Measurements from ENCODE around the gene ERBB4. TPM values are rescaled to one million over a fixed set of nuclear protein-coding genes. Genes with fewer than 3 reads are reported as not detected.

The ERBB4 gene
- total RNA-seq, 2 experiments from 2014 or later = not detected

DNA sequence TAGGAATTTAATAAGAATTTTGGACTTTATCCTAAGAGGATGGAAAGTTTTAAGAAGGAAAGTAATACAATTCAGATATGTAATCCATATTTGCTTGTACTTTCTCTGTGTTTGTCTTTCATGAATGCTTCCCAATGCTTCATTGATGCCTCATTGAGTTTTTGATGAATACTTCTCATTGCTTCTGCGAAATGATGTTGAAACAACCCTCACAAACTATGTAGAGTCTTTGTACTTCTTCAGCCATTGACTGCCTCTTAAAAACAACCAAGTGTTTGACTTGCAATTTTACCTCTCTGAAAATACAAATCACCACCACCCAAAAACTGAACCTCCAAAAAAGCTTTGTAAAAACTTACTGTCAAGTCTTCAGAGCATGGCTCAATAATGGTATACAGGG lies 424.1 kb downstream of the ERBB4 start:
- TF ChIP-seq, protein P1, sequence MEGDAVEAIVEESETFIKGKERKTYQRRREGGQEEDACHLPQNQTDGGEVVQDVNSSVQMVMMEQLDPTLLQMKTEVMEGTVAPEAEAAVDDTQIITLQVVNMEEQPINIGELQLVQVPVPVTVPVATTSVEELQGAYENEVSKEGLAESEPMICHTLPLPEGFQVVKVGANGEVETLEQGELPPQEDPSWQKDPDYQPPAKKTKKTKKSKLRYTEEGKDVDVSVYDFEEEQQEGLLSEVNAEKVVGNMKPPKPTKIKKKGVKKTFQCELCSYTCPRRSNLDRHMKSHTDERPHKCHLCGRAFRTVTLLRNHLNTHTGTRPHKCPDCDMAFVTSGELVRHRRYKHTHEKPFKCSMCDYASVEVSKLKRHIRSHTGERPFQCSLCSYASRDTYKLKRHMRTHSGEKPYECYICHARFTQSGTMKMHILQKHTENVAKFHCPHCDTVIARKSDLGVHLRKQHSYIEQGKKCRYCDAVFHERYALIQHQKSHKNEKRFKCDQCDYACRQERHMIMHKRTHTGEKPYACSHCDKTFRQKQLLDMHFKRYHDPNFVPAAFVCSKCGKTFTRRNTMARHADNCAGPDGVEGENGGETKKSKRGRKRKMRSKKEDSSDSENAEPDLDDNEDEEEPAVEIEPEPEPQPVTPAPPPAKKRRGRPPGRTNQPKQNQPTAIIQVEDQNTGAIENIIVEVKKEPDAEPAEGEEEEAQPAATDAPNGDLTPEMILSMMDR (IDR thresholded peaks at IDR 0.05) = no peak
- POLR2A ChIA-PET = no interaction called here
- Histone ChIP-seq H3K36me3 (ENCODE audit: insufficient read depth, low read length) (no peaks in the 10 kb centered on the region), H3K27me3 (ENCODE audit: control insufficient read depth in 1 of 2, insufficient read depth in 2 of 2, low read length in 2 of 2) (no peaks in the 10 kb centered on the region), H3K4me3 (ENCODE audit: low read length) (no peak overlapping the region), H3K4me1 (ENCODE audit: insufficient read depth, low read length) (no peaks in the 10 kb centered on the region), H3K27ac (ENCODE audit: low read depth in 1 of 2, low read length in 2 of 2) (no peak overlapping the region), H3K9me3 (ENCODE audit: control insufficient read depth in 1 of 2, insufficient read depth in 1 of 2, low read length in 2 of 2) (peaks cover 0 to 5% of the 10 kb centered on the region in 2 experiments)
- H3K36me3 Mint-ChIP-seq (ENCODE audit: low read depth) = no peaks in the 10 kb centered on the region
- CTCF ChIA-PET = no interaction called here
- DNase-seq (no peak), ATAC-seq (ENCODE audit: poor library complexity) (no peak)
- no peaks in the 10 kb centered on the region for H3K27me3 Mint-ChIP-seq
- H3K4me1 Mint-ChIP-seq (ENCODE audit: low read depth) = no peaks in the 10 kb centered on the region
- H3K27ac Mint-ChIP-seq = no peak overlapping the region
- intact Hi-C loops (cut with DNase I, micrococcal nuclease) = no loop called here
- no peak overlapping the region for H3K4me3 Mint-ChIP-seq
- no peaks in the 10 kb centered on the region for H3K9me3 Mint-ChIP-seq

DNA sequence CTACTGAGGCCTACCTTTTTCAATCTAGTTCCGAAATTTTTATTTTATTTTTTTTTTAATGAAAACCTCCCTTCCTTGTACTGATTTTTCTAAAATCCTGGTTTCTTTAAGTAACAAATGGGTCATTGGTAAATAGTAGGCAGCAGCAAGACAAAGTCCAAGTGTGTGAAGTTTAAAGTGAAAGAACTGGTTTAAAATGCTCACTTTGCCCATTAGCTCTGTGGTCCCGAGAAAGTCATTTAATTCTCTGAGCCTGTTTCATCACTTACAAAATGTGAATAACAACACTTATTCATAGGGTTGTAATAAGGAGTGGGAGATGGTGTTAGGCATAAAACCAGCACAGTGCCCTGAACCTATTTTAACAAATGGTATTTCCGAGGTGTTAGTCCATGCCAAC lies 426.2 kb downstream of the ERBB4 start:
- Histone ChIP-seq H3K27ac (ENCODE audit: low read depth in 1 of 2, low read length in 2 of 2) (no peak overlapping the region), H3K27me3 (ENCODE audit: control insufficient read depth in 1 of 2, insufficient read depth in 2 of 2, low read length in 2 of 2) (no peaks in the 10 kb centered on the region), H3K36me3 (ENCODE audit: insufficient read depth, low read length) (no peaks in the 10 kb centered on the region), H3K9me3 (ENCODE audit: control insufficient read depth in 1 of 2, insufficient read depth in 1 of 2, low read length in 2 of 2) (peaks cover 0 to 5% of the 10 kb centered on the region in 2 experiments), H3K4me1 (ENCODE audit: insufficient read depth, low read length) (no peaks in the 10 kb centered on the region), H3K4me3 (ENCODE audit: low read length) (no peak overlapping the region)
- intact Hi-C loops (cut with DNase I, micrococcal nuclease) = no loop called here
- Mint-ChIP-seq H3K36me3 (ENCODE audit: low read depth) (no peaks in the 10 kb centered on the region), H3K9me3 (peaks cover 2% of the 10 kb centered on the region), H3K27me3 (no peaks in the 10 kb centered on the region), H3K27ac (no peak overlapping the region), H3K4me1 (ENCODE audit: low read depth) (no peaks in the 10 kb centered on the region), H3K4me3 (no peak overlapping the region)
- no peak for ATAC-seq (ENCODE audit: poor library complexity)
- POLR2A ChIA-PET = no interaction called here
- TF ChIP-seq, protein P1 (IDR thresholded peaks at IDR 0.05) = no peak
- CTCF ChIA-PET = no interaction called here
- DNase-seq = no peak

DNA sequence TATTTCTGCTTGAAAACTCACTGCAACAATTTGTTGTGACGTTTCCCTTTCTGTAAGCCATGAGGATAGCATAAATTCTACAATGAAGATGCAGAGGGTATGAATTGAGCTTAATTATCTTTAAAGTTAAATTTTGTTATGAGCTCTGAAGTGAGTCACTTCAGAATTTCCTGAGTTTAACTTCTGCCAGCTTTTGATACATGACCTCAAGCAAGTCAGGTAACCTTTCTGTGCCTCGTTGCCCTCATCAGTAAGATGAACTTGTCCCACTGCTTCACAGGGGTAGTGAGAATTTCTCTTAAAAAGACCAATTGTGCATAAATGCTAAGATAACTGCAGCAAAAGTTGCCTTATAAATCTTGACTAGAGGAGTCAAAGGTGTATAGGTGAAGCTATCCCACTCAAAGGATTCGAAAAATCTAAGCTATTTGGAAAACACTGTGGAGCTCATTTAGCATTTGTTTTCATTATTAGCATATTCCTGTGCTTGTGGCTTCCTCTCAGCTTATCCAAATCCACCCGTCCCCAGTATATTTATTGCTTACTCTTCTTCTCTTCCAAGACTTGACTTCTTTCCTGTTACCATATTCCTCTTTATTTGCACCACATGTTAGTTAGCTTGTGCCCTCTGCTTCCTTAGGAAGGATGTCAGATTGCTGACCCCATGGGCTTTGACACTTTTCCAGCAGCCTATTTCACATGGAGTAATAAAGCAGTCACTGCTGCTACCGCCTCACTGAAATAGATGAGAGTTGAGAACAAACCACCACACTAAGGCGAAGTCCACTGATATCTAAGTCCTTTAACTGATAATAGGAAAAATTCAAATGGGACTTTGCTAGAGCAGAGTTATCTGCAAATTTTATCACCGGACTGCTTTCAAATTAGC lies 428.6 kb downstream of the ERBB4 start:
- H3K36me3 Mint-ChIP-seq (ENCODE audit: low read depth) = no peaks in the 10 kb centered on the region
- ATAC-seq (ENCODE audit: poor library complexity) = no peak
- H3K27ac Mint-ChIP-seq = no peak overlapping the region
- Histone ChIP-seq H3K4me1 (ENCODE audit: insufficient read depth, low read length) (no peaks in the 10 kb centered on the region), H3K36me3 (ENCODE audit: insufficient read depth, low read length) (no peaks in the 10 kb centered on the region), H3K9me3 (ENCODE audit: control insufficient read depth in 1 of 2, insufficient read depth in 1 of 2, low read length in 2 of 2) (peaks cover 0 to 13% of the 10 kb centered on the region in 2 experiments), H3K4me3 (ENCODE audit: low read length) (no peak overlapping the region), H3K27me3 (ENCODE audit: control insufficient read depth in 1 of 2, insufficient read depth in 2 of 2, low read length in 2 of 2) (no peaks in the 10 kb centered on the region), H3K27ac (ENCODE audit: low read depth in 1 of 2, low read length in 2 of 2) (no peak overlapping the region)
- H3K4me1 Mint-ChIP-seq (ENCODE audit: low read depth) = no peaks in the 10 kb centered on the region
- peaks cover 8% of the 10 kb centered on the region for H3K9me3 Mint-ChIP-seq
- no peak for DNase-seq
- CTCF ChIA-PET = no interaction called here
- intact Hi-C loops (cut with DNase I, micrococcal nuclease) = no loop called here
- no peak overlapping the region for H3K4me3 Mint-ChIP-seq
- POLR2A ChIA-PET = no interaction called here
- no peaks in the 10 kb centered on the region for H3K27me3 Mint-ChIP-seq
- TF ChIP-seq, protein P1 (IDR thresholded peaks at IDR 0.05) = no peak

All from CD4-positive, alpha-beta T cell (primary cell).